ENCODE data around the gene HAPLN1. TPM values are rescaled to one million over a fixed set of nuclear protein-coding genes. Genes with fewer than 3 reads are reported as not detected.

Gene HAPLN1
- total and polyA plus RNA-seq, 10 of the 15 experiments (the other 5 are each of a cell fraction or from before 2014, with no cell fraction given): 0.05 to 0.21 (median 0.17) TPM; not detected in 2

DNA sequence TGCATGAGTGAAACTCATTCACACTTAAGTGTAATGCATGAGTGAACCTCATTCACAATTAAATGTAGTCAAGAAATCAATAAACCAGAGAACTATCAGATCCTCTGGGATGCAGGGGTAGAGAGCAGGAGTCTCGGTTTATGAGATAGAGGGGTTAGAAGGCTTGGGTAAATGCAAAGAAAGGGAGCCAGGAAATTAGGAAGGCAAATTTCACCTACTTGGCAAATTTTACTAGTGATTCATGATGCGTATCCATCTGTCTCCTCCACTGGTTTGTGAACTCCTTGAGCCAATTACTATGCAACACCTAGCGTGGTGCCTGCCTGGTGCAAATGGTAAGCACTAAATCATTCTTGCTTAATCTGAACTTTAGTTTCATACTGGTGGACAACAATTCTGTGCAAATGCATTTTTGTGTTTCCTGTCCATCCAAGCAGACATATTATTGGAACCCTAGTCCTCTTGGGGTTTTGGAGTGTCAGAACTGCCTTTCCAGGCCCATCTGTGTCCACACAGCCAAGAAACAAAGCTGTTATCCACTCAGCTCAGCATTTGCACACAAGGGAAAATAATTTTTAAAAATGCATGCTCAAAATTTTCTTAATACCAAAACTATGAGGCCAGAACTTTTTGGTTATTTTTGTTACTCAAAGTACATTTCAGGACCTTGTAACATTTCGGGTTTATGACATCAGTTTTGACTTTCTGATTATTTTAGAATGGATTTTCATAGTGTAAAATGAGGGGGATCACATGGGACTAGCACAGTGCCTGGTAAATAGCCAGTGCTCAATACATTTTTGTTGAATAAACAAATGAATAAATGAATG lies 5.2 kb downstream of the HAPLN1 start:
- no peak overlapping the region for H3K27ac ChIP-seq (ENCODE audit: control insufficient read depth, insufficient read depth)
- WGBS (ENCODE audit: insufficient coverage, insufficient replicate concordance, low lambda C conversion rate, missing lambda C conversion rate): 7% methylated on average over 4 of the region's 4 CpGs
- H3K9ac ChIP-seq (ENCODE audit: control insufficient read depth, insufficient read depth, low read length): no peak overlapping the region
- no peaks in the 10 kb centered on the region for H3K9me3 ChIP-seq (replicated peaks; ENCODE audit: control insufficient read depth, insufficient read depth, low read length)
- H3K4me1 ChIP-seq (ENCODE audit: control insufficient read depth, insufficient read depth, low read length): no peaks in the 10 kb centered on the region
- ChIA-PET SMC1A (ENCODE audit: uncharacterized antibody, unreplicated experiment) (no interaction called here), CTCF (interaction anchor here (3.0 kb wide), 1 partner anchor 212 kb away, joined by 19 read pairs; no protein-coding TSS in a partner anchor), POLR2A (no interaction called here), RAD21 (ENCODE audit: unreplicated experiment) (no interaction called here)
- in situ Hi-C loops (cut with MboI): loop anchor here (10.0 to 25.0 kb wide), 2 partner anchors 547 to 1329 kb away; no protein-coding TSS in a partner anchor
- peaks cover 2 to 3% of the 10 kb centered on the region in 2 experiments; a peak in 3 of 4 replicates for H3K27me3 ChIP-seq (replicated peaks in 1 of 2; ENCODE audit: control insufficient read depth in 2 of 2, insufficient read depth in 2 of 2, low read length in 1 of 2)
- H4K20me1 ChIP-seq (ENCODE audit: control insufficient read depth, insufficient read depth): no peaks in the 10 kb centered on the region
- no peak overlapping the region for H2AFZ ChIP-seq (ENCODE audit: control insufficient read depth, low read depth, low read length)
- H3K4me2 ChIP-seq (ENCODE audit: control insufficient read depth, insufficient read depth): no peak overlapping the region
- TF ChIP-seq SREBF2 (IDR thresholded peaks at IDR 0.05; ENCODE audit: low read length) (no peak), SUPT20H (IDR thresholded peaks at IDR 0.05; ENCODE audit: borderline replicate concordance, control insufficient read depth, low read depth, low read length) (no peak), EED (IDR thresholded peaks at IDR 0.05; ENCODE audit: low read depth) (no peak), ETV6 (conservative IDR thresholded peaks at IDR 0.05 in 1 of 2, IDR thresholded peaks at IDR 0.05 in 1 of 2; ENCODE audit: borderline replicate concordance in 1 of 2, low read depth in 1 of 2) (no peak), CHD2 (IDR thresholded peaks at IDR 0.05; ENCODE audit: borderline replicate concordance, low read depth, low read length) (no peak), TAF1 (IDR thresholded peaks at IDR 0.05; ENCODE audit: borderline replicate concordance, low read depth, low read length) (no peak), BMI1 (IDR thresholded peaks at IDR 0.05; ENCODE audit: borderline replicate concordance) (no peak), MYB (IDR thresholded peaks at IDR 0.05; ENCODE audit: borderline replicate concordance, low read depth, low read length) (no peak)
- ATAC-seq (no peak), DNase-seq (ENCODE audit: low read depth, low spot score) (no peak), FAIRE-seq (no peak)
- no peaks in the 10 kb centered on the region for H3K36me3 ChIP-seq (ENCODE audit: control insufficient read depth in 2 of 2, insufficient read depth in 2 of 2, low read length in 1 of 2)
- BruUV-seq (replicated peaks): no TSS peak
- intact Hi-C loops (cut with micrococcal nuclease; ENCODE audit: unreplicated experiment): loop anchor here (5.0 kb wide), 1 partner anchor 542 kb away; no protein-coding TSS in a partner anchor
- H3K4me3 ChIP-seq: no peak overlapping the region
- H3K79me2 ChIP-seq (ENCODE audit: control insufficient read depth, insufficient read depth, low read length): no peaks in the 10 kb centered on the region

All from GM12878 (cell line).